ENCODE measurements around the gene ZNF746.

Gene ZNF746

DNA sequence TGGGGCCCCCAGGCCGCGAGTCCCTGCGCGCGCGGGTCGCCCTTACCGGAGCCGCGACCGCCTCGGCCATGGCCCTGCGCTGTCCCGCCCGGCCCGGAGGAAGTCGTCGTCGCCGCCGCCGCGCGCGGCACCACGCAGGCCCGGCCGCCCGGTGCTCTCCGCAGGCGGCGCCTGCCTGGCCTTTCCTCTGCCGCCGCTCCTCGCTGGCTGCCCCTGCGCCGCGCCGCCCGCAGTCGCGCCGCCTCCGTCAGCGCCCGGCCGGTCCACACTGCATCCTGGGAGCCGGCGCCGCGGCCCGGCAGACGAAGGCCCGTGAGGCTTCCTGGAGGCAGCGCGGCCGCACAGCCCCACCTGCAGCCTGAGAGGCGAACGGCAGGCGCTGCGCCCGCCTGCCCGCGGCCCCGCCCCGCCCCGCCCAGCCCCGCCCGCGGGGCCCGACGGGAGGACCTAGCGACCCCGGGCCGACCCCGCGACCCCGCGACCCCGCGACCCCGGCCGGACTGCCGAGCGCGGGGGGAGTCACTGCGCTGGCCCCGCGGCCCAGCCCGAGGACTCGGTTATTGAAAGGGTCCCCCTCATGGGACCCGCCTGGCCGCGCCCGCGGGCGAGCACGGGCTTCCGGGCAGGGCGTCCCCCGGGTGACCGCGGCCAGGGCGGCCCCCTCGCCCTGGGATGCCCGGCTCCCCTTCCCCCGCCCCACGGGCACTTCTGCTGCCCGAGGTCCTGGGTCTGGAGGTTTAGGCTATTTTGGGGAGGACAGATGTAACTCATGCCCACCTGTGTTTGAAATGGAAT, at the start of gene ZNF746:
Gene ZNF746, minus strand, starts transcription at position 343 of the 795 bp plus-strand sequence. Its CDS starts 273 bp downstream, at position 70.
- H3K27ac ChIP-seq: peak within 1 kb of the TSS; percentile 92
- TF ChIP-seq, protein P1, sequence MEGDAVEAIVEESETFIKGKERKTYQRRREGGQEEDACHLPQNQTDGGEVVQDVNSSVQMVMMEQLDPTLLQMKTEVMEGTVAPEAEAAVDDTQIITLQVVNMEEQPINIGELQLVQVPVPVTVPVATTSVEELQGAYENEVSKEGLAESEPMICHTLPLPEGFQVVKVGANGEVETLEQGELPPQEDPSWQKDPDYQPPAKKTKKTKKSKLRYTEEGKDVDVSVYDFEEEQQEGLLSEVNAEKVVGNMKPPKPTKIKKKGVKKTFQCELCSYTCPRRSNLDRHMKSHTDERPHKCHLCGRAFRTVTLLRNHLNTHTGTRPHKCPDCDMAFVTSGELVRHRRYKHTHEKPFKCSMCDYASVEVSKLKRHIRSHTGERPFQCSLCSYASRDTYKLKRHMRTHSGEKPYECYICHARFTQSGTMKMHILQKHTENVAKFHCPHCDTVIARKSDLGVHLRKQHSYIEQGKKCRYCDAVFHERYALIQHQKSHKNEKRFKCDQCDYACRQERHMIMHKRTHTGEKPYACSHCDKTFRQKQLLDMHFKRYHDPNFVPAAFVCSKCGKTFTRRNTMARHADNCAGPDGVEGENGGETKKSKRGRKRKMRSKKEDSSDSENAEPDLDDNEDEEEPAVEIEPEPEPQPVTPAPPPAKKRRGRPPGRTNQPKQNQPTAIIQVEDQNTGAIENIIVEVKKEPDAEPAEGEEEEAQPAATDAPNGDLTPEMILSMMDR (conservative IDR thresholded peaks at IDR 0.05): peak; percentile 90

DNA sequence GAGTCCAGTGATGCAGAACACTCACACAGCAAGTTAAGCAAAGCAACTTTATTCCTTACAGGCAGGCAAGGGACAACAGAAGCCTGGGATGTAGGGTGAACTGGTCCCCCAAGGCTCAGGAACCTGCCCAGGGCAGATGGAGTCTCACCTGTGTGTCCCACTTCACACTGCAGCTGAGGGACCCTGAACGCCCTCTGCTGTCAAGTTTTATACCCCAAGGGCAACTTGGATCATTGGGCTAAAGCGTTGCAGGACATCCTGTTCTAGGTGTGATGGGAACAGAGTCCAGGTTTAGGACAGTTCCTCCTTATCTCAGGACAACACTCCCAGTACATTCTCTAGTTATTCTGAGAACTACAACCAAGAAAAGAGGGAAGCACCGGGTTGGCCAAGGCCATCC, 49.5 kb upstream of the ZNF746 start:
- TF ChIP-seq, protein P1 (conservative IDR thresholded peaks at IDR 0.05): no peak
- no peak overlapping the region for H3K27ac ChIP-seq

DNA sequence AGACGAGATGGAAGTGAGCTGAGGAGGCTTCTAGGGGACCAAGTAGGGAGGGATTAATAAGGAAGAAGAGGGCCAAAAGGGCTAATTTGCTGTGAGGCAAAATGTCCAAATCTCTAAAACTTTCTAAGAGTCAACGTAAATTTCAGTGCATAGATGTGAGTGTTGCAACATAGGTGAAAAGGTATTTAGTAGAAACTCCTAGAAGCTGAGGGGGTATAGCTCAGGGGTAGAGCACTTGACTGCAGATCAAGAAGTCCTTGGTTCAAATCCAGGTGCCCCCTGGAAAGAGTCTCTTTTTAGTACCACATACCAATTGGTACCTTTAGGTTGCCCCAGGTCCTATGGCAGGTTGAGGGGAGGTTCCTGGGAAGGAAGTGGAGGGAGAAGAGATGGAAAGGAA, 48.7 kb upstream of the ZNF746 start:
- H3K27ac ChIP-seq: no peak overlapping the region
- TF ChIP-seq, protein P1 (conservative IDR thresholded peaks at IDR 0.05): no peak

DNA sequence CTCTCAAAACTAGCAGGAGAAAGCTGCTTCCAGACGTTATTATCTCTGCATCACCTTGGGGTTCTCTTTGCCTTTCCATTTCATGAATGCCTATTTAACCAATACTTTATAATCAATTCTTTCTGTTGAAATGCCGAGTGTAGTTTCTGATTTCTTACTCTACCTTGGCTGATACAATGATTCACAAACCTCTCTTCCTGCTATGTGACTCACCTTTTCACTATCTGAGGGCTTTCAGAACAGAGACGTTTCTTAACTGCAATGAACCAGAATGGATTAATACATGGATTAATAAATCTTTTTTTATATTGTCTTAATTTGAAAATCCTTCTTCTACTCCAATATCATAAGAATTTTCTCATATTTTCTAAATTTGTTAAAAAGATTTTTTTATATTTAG, 46.4 kb upstream of the ZNF746 start:
- TF ChIP-seq, protein P1 (conservative IDR thresholded peaks at IDR 0.05): no peak

DNA sequence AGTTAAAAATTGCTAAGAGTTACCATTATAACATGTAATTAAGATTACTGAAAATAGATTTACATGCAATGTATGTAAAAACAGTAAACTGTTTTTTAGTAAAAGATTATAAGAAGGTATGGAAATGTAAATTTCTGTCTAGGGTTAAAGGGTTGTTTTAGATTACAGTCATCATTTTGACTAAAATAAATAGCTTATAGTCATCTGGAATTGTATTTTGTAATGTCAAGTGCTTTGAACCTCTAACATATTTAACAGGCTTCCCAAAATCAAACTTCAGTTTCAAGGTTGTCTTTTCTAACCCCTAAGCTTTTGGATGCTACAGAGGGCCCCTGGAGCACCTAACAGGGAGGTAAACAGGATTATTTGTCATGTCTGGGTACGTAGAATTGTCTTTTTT, 35.0 kb upstream of the ZNF746 start:
- TF ChIP-seq, protein P1 (conservative IDR thresholded peaks at IDR 0.05): no peak
- no peak overlapping the region for H3K27ac ChIP-seq

More for the DNA sequence above, 46.4 kb upstream of the ZNF746 start:
- no peak overlapping the region for H3K27ac ChIP-seq

DNA sequence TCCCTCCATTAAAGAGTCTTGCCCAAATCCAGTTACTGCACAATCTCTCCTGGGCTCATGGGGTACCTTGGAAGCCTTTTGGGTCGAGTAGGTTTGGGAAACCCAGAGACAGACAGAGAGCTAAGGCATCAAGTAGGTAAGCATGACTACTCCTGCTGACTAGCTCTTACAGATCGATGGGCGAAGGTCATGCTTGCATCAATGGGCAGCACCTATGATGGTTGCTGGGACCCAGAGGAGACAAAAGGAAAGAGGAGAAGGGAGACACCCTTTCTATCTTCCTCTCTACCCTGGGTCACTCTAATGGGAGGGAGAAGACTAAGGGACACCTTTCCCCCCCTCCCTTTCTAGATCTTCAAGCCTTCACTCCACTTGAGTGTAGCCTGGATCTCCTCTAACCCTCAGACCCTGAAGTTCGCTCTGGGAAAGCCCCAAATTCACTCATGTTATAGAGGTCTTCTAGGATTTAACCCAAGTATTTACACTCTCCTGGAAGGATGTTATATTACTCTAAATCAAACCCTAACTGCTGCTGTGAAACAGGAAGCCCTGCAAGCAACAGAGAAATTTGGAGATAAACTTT, 31.6 kb upstream of the ZNF746 start:
- TF ChIP-seq, protein P1 (conservative IDR thresholded peaks at IDR 0.05): no peak
- H3K27ac ChIP-seq: no peak overlapping the region

DNA sequence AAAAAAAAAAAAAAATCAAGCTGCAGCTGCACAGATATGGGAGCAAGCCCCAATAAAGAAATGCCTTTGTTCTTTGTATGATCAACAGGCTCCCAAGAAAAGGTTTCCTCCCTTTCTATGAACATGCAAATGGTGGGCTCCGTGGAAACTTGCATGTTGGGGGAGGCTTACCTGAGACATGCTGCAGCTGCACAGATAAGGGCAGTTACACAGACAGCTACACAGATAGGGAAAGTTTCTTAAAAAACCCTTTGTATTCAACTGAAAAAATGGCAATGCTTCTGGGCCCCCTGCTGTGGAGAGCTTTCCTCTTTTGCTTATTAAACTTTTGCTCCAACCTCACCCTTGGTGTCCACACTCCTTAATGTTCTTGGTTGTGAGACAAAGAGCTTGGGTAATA, 29.8 kb upstream of the ZNF746 start:
- H3K27ac ChIP-seq: no peak overlapping the region
- TF ChIP-seq, protein P1 (conservative IDR thresholded peaks at IDR 0.05): no peak

All from VCaP (cell line).